Measurements from ENCODE around the gene NMUR1.
"Not testable (repeated sequence)": the region's sequence is repeated elsewhere in the genome, so short reads cannot be mapped to it uniquely, and the experiment has no call there.

NMUR1 gene

DNA sequence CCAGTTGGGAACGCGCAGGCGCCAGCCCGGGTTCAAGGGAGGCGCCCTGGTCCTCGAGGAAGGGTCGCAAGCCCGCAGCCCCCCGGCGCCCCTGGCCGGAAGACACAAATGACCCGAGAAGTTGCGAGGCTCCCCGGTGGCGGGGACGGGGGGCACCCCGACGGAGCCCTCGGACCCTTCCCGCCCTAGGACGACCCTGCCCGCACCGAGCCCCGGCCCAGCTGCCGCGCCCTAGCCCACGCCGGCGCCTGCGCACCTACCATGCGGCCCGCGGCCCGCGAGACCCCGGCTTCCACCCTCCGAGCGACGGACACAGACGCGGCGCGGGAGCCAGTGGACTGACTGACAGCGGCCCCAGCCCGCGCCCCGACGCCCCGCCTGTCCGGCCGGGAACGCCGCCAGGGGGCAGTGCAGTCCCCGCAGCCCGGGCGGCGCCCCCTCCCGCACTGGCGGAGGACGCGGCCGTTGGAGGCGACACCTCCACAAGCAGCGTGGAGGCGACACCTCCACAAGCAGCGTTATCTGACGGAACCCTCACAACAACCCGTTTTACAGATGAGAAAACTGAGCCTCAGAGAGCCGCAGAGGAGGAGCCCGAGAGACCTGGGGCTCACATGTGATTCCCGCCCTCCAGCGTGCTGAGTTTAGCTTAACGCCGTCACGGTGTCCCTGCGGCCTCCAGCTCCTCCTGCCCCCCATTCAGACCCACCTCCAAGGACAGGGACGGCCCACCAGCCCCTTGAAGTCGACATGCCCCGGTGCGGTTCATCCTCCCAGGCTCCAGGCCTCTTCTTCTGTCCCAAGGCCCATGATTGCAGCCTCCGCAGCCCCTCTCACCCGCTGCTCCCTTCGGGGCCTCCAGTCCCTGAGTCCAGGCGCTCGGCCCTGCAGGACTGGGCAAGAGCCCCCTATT lies at the start of gene NMUR1:
NMUR1 (minus strand) TSS at position 347 of the 913 bp plus-strand sequence; CDS start at position 263, 84 bp downstream.
- DNase-seq (ENCODE audit: low read depth in 2 of 2) = peak; percentile 16 to 66

GRCh38 chr2:231579560-231579959 lies 49.3 kb upstream of the NMUR1 start:
- DNase-seq (ENCODE audit: low read depth in 2 of 2) = no peak

DNA sequence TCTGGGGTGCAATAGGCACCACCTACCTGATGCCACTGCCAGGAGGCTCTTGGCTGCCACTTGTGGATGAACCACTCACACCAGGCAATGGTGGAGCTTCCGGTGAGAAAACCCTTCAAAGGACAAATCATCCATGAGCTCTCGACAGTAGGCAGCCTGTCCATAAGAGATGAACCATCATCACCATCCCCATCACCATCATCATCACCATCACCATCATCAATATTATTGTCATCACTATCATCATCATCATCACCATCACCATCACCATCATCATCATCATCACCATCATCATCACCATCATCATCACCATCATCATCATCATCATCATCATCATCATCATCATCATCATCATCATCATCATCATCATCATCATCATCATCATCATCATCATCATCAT lies 48.4 kb upstream of the NMUR1 start:
- DNase-seq (ENCODE audit: low read depth in 2 of 2) = not testable (repeated sequence)

DNA sequence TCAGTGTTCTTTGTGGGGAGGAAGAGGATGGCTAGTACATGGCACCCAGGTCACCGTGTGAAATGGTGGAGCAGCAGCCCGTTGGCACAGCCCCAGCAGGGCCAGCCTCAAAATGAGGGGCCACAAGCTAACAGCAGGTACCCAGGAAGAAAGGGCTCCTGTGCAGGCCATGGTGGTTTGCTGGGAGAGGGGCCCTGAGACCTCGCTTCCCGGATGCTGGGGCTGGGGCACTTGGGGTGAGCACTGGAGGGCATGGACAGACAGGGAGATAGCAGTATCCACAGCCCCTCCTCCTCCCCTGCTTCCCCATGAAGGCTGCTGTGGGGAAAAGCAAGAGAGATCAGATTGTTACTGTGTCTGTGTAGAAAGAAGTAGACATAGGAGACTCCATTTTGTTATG lies 46.2 kb upstream of the NMUR1 start:
- no peak for DNase-seq (ENCODE audit: low read depth in 2 of 2)

DNA sequence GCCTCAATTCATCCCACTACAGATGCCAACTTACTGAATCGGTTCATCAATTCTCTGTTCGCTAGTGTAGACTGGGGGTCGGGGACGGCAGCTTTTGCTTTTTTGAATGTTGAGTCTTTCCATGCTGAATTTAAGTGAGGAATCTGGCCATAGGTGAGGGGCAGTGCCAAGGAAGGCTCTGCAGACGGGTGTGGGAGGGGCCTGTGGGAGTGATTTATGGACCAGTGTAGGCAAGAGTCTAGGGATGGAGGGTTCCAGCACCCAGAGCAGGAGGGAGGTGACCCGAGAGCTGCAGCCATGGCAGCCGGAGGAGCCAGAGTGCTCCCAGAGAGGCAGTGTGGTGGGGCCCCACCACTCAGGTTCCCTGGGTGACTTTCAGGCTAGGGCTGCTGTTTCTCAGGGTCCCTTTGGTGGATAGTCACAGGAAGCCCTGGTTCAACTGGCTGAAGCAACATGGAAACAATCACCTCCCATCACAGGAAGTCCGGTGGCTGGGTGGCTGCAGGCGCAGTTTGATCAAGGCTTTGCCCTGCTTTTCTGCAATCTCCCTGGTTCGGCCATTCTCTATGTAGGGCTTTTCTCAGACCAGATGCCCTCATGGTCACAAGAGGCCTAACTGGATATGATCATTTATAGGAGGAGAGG lies 45.5 kb upstream of the NMUR1 start:
- no peak for DNase-seq (ENCODE audit: low read depth in 2 of 2)

DNA sequence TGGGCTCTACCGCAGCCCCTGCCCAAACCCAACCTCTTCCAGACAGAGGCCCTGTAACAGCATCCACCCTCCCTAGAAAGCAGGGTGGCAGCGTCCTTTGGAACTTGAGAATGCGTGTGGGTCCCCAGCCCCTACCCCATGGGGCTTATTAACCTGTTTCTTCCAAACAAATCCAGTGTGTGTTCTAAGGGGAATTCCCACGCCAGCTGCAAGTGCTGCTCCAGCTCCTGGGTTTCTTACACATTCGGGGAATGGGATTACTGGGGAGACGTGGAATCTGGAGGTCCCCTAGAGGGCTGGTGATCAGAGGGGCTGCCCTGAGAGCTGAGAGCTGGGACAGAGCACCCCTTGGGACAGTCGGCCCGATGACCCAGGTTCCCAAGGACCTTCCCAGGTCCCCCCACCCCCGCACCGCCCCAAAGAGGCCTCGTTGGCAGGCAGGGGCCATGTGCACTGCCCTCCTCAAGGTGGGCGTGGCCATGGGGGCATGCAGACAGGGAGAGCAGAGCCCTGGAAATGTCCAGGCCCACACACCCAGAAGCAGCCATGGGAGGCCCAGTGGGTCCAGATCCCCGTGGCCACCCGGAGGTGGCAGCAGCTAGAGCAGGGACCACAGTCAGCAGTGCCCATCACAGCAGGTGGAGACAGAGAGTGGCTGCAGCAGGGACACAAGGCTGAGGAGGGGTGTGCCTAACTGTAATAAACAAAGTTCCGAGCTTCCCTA lies 43.6 kb upstream of the NMUR1 start:
- DNase-seq (ENCODE audit: low read depth in 2 of 2) = no peak

GRCh38 chr2:231573096-231573495 lies 42.9 kb upstream of the NMUR1 start:
- DNase-seq (ENCODE audit: low read depth in 2 of 2) = no peak

DNA sequence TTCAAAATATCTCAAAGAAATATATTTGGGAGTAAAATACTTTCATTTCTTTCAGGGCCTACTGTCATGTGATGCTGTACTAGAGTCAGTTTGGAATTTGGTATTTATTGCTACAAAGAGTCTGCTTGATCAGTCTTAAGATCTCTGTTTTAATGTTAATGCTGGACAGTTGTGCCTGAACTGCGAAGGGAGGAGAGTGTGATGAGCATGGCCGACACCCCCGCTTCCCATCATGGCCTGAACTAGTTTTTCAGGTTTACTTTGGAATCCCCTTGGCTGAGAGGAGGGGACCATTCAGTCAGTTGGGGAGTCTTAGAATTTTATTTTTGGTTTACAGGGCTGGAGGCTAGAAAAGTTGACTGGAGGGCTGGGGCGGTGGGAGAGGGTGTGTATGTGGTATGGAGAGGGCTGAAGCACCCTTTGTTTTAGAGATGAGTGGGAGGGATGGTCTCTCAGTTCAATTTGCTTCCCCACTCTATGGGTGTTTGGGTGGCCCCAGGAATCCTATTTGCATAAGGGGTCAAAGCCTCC lies 41.5 kb upstream of the NMUR1 start:
- no peak for DNase-seq (ENCODE audit: low read depth in 2 of 2)

- DNase-seq (ENCODE audit: low read depth in 2 of 2) = not testable (repeated sequence)
These were observed 40.7 kb upstream of the NMUR1 start for GRCh38 chr2:231570915-231571314.

DNA sequence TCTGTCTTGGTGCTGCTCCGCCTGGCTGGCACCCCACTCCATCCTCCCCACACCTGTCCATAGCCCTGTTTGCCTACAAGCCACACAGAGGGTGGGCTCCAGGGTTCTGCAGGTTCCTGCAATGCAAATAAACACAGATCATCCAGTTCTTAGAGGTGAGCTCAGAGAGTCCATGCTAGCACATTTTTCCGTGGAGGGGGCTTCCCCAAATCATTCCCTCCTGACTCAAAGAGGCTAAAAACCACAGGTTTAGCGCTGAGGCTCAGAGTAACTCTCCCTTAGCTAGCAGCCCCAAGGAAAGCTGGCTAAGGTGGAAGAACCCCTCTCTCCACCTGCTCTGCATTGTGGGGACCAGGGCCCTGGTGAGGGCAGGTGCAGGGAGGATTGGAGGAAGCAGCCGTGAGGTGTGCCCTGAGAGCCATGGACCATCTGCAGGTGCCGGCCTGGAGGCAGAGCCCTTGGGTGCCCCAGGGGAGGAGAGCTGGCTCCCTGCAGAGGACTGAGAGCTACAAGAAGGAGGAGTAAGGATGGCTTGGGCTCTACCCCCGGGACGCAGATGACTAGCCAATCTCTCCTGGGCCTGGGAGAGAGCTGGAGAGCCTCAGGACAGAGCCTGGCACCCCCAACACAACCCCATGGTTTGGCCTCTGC lies 38.7 kb upstream of the NMUR1 start:
- DNase-seq (ENCODE audit: low read depth in 2 of 2) = no peak

DNA sequence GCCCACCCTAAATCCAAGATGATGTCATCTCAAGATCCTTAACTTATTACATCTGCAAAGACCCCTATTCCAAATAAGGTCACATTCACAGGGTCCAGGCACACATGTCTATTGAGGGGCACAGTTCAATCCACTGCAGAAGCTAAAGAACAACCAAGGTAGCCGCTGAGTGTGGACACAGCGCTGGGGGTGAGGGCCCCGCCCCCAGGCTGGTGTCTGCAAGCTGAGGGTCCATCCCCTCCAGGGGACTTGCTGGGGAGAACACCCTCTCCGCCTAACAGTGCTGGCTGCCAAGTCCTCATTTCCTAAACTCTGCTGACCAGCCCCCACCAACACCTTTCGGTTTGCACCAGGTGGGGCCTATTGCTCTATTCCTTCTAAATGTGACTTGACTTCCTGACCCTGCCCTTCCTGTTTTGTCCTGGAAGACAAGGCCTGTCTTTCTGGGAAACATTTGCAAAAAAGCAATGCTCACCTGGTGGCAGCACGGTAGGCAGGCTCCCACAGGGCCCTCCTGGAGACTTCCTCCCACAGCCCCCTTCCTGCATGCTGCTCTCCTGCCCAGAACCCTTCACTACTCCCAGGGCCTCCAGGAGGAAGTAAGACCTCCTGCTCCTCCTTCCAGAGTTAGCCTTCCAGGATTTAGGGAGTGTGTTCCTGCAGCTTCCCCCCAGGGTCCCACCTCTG lies 38.0 kb upstream of the NMUR1 start:
- DNase-seq (ENCODE audit: low read depth in 2 of 2) = no peak

- no peak for DNase-seq (ENCODE audit: low read depth in 2 of 2)
These were observed 36.9 kb upstream of the NMUR1 start for GRCh38 chr2:231567159-231567558.

GRCh38 chr2:231565887-231566594 lies 35.8 kb upstream of the NMUR1 start:
- DNase-seq (ENCODE audit: low read depth in 2 of 2) = no peak

DNA sequence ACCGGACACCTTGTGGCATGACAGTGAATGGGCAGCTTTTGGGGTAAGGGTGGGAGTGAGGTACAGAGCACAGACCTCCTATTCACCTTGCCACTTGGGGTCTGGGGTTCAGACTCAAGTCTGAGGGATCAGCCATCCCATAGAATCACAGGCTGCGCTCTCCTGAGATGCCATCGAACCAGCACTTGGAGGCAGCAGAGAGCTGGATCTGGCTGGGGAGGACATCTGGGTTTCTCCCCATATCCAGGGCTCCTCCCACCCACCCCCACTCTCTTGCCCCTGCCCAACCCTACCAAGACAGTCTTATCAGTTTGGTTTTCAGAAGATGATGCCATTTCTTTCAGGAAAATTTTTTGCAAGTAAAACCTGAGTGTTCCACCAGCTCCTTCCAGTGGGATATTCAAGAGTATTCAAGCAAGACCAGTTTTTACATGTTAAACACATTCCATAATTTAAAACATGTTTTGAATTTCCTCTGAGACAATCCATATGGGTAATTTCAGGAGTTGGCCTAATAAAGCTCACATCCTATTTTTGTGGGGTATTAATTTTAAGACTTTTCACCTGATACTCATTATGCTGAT lies 33.2 kb upstream of the NMUR1 start:
- peak; percentile 38 to 45 for DNase-seq (ENCODE audit: low read depth in 2 of 2)

DNA sequence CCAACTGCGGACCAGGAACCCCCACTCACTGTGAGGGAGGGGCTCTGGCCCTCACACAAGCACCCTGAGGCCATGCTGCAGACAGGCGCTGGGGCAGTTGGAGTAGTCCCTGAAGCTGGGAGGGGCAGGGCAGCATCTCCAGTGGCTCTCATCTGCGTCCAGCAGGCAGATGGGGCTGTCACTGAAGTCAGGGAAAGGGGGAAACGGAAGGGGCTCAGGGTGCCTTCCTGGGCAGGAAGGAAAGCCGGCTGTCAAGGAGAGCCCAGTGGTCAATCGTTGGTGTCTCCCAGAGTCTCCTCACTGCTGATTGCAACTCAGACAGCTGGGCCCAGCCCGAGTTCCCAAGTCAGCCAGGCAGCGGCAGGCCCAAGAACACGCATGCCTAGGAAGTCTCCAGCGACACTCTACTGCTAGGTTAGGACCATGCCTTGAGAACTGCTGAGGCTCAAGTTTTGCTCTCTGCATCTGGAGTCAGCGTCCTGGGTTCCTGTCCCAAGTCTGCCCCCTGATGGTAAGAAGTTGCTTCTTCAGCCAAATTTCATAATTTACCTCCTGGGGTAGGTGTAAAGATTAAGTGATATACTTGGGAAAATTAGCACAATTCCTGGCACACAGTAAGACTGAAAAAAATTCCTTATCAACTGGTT lies 27.4 kb upstream of the NMUR1 start:
- DNase-seq (ENCODE audit: low read depth in 2 of 2) = peak; percentile 30 to 37

DNA sequence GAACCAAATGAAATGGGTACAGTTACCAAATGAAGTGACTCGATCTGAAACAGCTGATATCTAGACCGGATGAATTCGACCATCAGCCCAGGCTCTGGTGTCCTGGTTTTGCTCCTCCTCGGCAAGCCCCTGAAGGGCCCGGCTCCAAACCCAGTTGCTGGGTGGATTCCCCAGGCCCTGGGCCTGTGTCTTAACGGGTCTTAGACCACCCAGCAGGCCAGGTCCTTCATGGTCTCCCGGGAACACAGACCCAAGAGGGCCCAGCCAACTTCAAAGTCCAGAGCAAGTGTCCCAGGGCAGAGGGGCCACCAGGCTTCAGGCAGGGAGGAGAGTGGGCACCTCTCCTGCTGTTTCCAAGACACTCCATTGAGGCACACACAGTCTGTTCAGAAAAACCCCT lies 26.7 kb upstream of the NMUR1 start:
- no peak for DNase-seq (ENCODE audit: low read depth in 2 of 2)

GRCh38 chr2:231556496-231556895 lies 26.3 kb upstream of the NMUR1 start:
- DNase-seq (ENCODE audit: low read depth in 2 of 2) = not testable (repeated sequence)

DNA sequence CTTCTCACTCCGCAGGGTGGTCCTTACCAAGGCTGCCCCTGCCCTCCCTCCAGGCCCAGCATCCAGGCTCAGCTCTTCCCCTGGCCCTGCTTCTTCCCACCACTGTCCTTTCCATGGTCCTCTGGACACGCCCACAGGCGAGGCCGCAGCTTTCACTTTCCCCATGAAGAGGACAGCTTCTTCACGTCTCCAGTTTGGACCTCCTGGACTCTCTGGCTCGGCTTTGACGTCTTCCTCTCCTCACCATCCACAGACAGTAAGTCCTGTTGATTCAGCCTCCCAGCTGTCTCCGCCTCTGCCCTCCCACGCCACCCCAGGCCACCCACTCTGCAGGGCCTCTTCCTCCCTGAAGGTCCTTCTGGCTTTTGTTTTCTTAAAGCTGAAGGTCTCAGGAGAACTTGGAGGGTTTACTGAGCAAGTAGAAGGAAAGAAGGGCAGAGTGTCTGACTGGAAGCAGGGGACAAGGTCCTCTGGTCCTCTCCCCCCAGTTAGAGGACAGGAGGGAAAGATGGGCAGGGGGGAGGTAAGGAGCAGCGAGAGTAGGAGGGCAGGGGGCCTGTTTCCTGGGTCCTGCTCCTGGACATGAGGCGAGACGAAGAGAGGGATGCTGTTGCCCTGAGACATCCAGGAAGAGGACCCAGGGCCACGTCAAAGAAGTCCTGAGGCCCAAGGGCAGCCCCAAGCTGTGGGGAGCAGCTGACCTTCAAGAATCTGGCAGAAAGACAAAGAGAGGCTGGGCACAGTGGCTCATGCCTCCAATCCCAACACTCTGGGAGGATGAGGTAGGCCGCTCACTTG lies 24.7 kb upstream of the NMUR1 start:
- no peak for DNase-seq (ENCODE audit: low read depth in 2 of 2)

GRCh38 chr2:231554327-231554726 lies 24.1 kb upstream of the NMUR1 start:
- DNase-seq (ENCODE audit: low read depth in 2 of 2) = no peak

All from stimulated activated CD4-positive, alpha-beta T cell treated with anti-CD3 and anti-CD28 coated beads, Interleukin-15, amount 100 ng/mL, for 48 hours (primary cell).